DND-41 (cell line): ENCODE measurements around the gene ZBTB34.
"Not testable (repeated sequence)": the region's sequence is repeated elsewhere in the genome, so short reads cannot be mapped to it uniquely, and the experiment has no call there.

ENCODE experiments used
- ATAC-seq: fragments of 200-7000 bp; cut with Tn5 transposase; 3 replicates; pipeline ENCODE4 v1.9.1; 2021; ENCODE audit warnings: low read depth; ENCODE audit not compliant: insufficient read depth
- DNase-seq: peaks from one replicate; pipeline ENCODE4 v3.0.0-alpha.2; 2020
- H2AFZ ChIP-seq: 2 replicates; pipeline ENCODE4 v1.6.0; 2012; ENCODE audit warnings: low read depth, low read length
- H3K27ac ChIP-seq: 2 replicates; pipeline ENCODE4 v1.5.1; 2012; ENCODE audit warnings: low read length, inconsistent platforms
- H3K27me3 ChIP-seq: fragments of 200-600 bp; sonication (generic); 2 replicates; pipeline ENCODE4 v1.6.0; 2012; ENCODE audit warnings: low read length, mild to moderate bottlenecking, inconsistent platforms; ENCODE audit not compliant: insufficient read depth, poor library complexity
- H3K36me3 ChIP-seq: 2 replicates; pipeline ENCODE4 v1.5.1; 2012; ENCODE audit warnings: low read length, inconsistent platforms; ENCODE audit not compliant: insufficient read depth
- H3K4me1 ChIP-seq: 2 replicates; pipeline ENCODE4 v1.5.1; 2012; ENCODE audit warnings: mild to moderate bottlenecking, low read length; ENCODE audit not compliant: insufficient read depth
- H3K4me2 ChIP-seq: 2 replicates; pipeline ENCODE4 v1.6.0; 2012; ENCODE audit warnings: mild to moderate bottlenecking, moderate library complexity, low read length, inconsistent platforms; ENCODE audit not compliant: insufficient read depth
- H3K4me3 ChIP-seq, 2 experiments: fragments of 200-600 bp in 1 of 2; shearing (Covaris generic) in 1 of 2; 2 replicates each; pipeline ENCODE4 v1.5.1; 2012 to 2016; ENCODE audit warnings: inconsistent platforms in 2 of 2, low read length in 2 of 2, mild to moderate bottlenecking in 2 of 2, low read depth in 1 of 2, moderate library complexity in 1 of 2
- H3K79me2 ChIP-seq: 2 replicates; pipeline ENCODE4 v1.6.0; 2012; ENCODE audit warnings: low read length, inconsistent platforms; ENCODE audit not compliant: insufficient read depth
- H3K9ac ChIP-seq: 2 replicates; pipeline ENCODE4 v1.6.0; 2012; ENCODE audit warnings: low read depth, mild to moderate bottlenecking, inconsistent platforms, low read length, moderate library complexity
- H3K9me3 ChIP-seq: 2 replicates; pipeline ENCODE4 v1.5.1; 2012; ENCODE audit warnings: low read length, moderate library complexity, mild to moderate bottlenecking, inconsistent platforms; ENCODE audit not compliant: insufficient read depth, severe bottlenecking
- H4K20me1 ChIP-seq: 2 replicates; pipeline ENCODE4 v1.6.0; 2012; ENCODE audit warnings: low read length; ENCODE audit not compliant: insufficient read depth
- CTCF ChIP-seq: IDR thresholded peaks from 2 replicates; pipeline ENCODE4 v1.5.1; 2012; ENCODE audit warnings: borderline replicate concordance, low read length, moderate library complexity, mild to moderate bottlenecking; ENCODE audit not compliant: poor library complexity, severe bottlenecking; ENCODE audit errors: extremely low read depth
- EZH2 ChIP-seq: IDR thresholded peaks from 3 replicates; pipeline ENCODE4 v1.6.1; 2012; ENCODE audit warnings: borderline replicate concordance, low read depth, mild to moderate bottlenecking, moderate library complexity, low read length, inconsistent platforms; ENCODE audit not compliant: severe bottlenecking

The ZBTB34 gene

GRCh38 chr9:126860077-126860756, at the start of gene ZBTB34:
Gene ZBTB34 (plus strand): TSS chr9:126860639. CDS start chr9:126879400, 18,761 bp downstream.
- Histone ChIP-seq H3K27ac (peak within 1 kb of the TSS; percentile 89), H3K4me3 (peak within 1 kb of the TSS; percentile 72 to 92), H3K27me3 (peaks cover 13% of the 10 kb centered on the region), H2AFZ (peak within 1 kb of the TSS; percentile 92), H3K9ac (peak within 1 kb of the TSS; percentile 77), H4K20me1 (peaks cover 6% of the 10 kb centered on the region; the same call in 1 of the 2 replicates), H3K4me2 (peak within 1 kb of the TSS; percentile 97), H3K79me2 (peaks cover 35% of the 10 kb centered on the region), H3K9me3 (no peaks in the 10 kb centered on the region), H3K4me1 (peaks cover 28% of the 10 kb centered on the region), H3K36me3 (peaks cover 12% of the 10 kb centered on the region)
- no peak for TF ChIP-seq EZH2
- peak; percentile 88 for TF ChIP-seq CTCF
- DNase-seq = peak; percentile 73
- ATAC-seq = peak; percentile 80

- Histone ChIP-seq H3K27ac (no peak overlapping the region), H3K4me1 (0 out of 2 replicates have a peak, but pooled peaks cover under 1% of the 10 kb centered on the region), H3K9me3 (peaks cover 5% of the 10 kb centered on the region), H4K20me1 (no peaks in the 10 kb centered on the region; the same call in 1 of the 2 replicates), H2AFZ (no peak overlapping the region), H3K36me3 (peaks cover 51% of the 10 kb centered on the region; the same call in 1 of the 2 replicates), H3K4me2 (no peak overlapping the region), H3K79me2 (peaks cover 60% of the 10 kb centered on the region), H3K9ac (no peak overlapping the region), H3K27me3 (no peaks in the 10 kb centered on the region), H3K4me3 (no peak overlapping the region)
- no peak for DNase-seq
- ATAC-seq = no peak
- TF ChIP-seq EZH2 (no peak), CTCF (no peak)
Observed at GRCh38 chr9:126813072-126813471, 47.4 kb upstream of the ZBTB34 start.

GRCh38 chr9:126814091-126814490, 46.3 kb upstream of the ZBTB34 start:
- ATAC-seq (no peak), DNase-seq (no peak)
- no peak overlapping the region for H3K4me2 ChIP-seq
- TF ChIP-seq CTCF = no peak
- TF ChIP-seq EZH2 = no peak
- H4K20me1 ChIP-seq = no peaks in the 10 kb centered on the region
- no peak overlapping the region for H2AFZ ChIP-seq
- H3K27ac ChIP-seq = no peak overlapping the region
- H3K36me3 ChIP-seq = peaks cover 55% of the 10 kb centered on the region; the same call in 1 of the 2 replicates
- no peak overlapping the region for H3K9ac ChIP-seq
- H3K4me1 ChIP-seq = no peaks in the 10 kb centered on the region
- peaks cover 59% of the 10 kb centered on the region for H3K79me2 ChIP-seq
- H3K27me3 ChIP-seq = no peaks in the 10 kb centered on the region
- H3K9me3 ChIP-seq = peaks cover 14% of the 10 kb centered on the region
- no peak overlapping the region for H3K4me3 ChIP-seq

- H3K27ac ChIP-seq, H3K4me3 ChIP-seq, H3K4me2 ChIP-seq, DNase-seq, H2AFZ ChIP-seq, ATAC-seq, H4K20me1 ChIP-seq, H3K4me1 ChIP-seq, H3K9ac ChIP-seq, H3K27me3 ChIP-seq: not testable (repeated sequence)
- Histone ChIP-seq H3K9me3 (peaks cover 24% of the 10 kb centered on the region), H3K79me2 (peaks cover 61% of the 10 kb centered on the region), H3K36me3 (peaks cover 52% of the 10 kb centered on the region)
Observed at GRCh38 chr9:126817615-126818014, 42.8 kb upstream of the ZBTB34 start.
